Glutamatergic neuron (in vitro differentiated cells): ENCODE results near the gene DGKI. TPM values are rescaled to one million over a fixed set of nuclear protein-coding genes. Genes with fewer than 3 reads are reported as not detected.

Source experiments
- DNase-seq: peaks from one replicate; pipeline ENCODE4 v3.0.0; 2022
- H3K27ac Mint-ChIP-seq: one replicate; pipeline ENCODE4 v1.8.0; 2020; ENCODE audit warnings: mild to moderate bottlenecking, mixed read lengths, inconsistent platforms; ENCODE audit not compliant: unreplicated experiment
- H3K27me3 Mint-ChIP-seq: one replicate; pipeline ENCODE4 v1.8.0; 2020; ENCODE audit warnings: mild to moderate bottlenecking, moderate library complexity, mixed read lengths, inconsistent platforms; ENCODE audit not compliant: unreplicated experiment
- H3K36me3 Mint-ChIP-seq: one replicate; pipeline ENCODE4 v1.8.0; 2020; ENCODE audit warnings: mild to moderate bottlenecking, mixed read lengths, inconsistent platforms; ENCODE audit not compliant: unreplicated experiment
- H3K4me1 Mint-ChIP-seq: one replicate; pipeline ENCODE4 v1.8.0; 2020; ENCODE audit warnings: mild to moderate bottlenecking, low read depth, mixed read lengths, inconsistent platforms; ENCODE audit not compliant: unreplicated experiment
- H3K4me3 Mint-ChIP-seq: one replicate; pipeline ENCODE4 v1.8.0; 2020; ENCODE audit warnings: mild to moderate bottlenecking, mixed read lengths, inconsistent platforms; ENCODE audit not compliant: unreplicated experiment
- H3K9me3 Mint-ChIP-seq: one replicate; pipeline ENCODE4 v1.8.0; 2020; ENCODE audit warnings: mild to moderate bottlenecking, moderate library complexity, mixed read lengths, inconsistent platforms; ENCODE audit not compliant: unreplicated experiment
- total RNA-seq: library from RNA; stranded (reverse); fragmentation: NEBNext Ultra II Directional; extraction: Animal tissue kit (Norgen Biotek cat#: 25700); gene quantifications from one replicate; pipeline ENCODE4 v1.2.1, GENCODE V29; 2021; ENCODE audit not compliant: unreplicated experiment
- TF ChIP-seq, protein P1 (sequence below): fragments of 200-600 bp; sonication (generic); IDR thresholded peaks from one replicate; pipeline ENCODE4 v1.5.0; 2021; ENCODE audit not compliant: partially characterized antibody, unreplicated experiment

Gene DGKI
- total RNA-seq, 1 donor from 2014 or later = 19.4 TPM

DNA sequence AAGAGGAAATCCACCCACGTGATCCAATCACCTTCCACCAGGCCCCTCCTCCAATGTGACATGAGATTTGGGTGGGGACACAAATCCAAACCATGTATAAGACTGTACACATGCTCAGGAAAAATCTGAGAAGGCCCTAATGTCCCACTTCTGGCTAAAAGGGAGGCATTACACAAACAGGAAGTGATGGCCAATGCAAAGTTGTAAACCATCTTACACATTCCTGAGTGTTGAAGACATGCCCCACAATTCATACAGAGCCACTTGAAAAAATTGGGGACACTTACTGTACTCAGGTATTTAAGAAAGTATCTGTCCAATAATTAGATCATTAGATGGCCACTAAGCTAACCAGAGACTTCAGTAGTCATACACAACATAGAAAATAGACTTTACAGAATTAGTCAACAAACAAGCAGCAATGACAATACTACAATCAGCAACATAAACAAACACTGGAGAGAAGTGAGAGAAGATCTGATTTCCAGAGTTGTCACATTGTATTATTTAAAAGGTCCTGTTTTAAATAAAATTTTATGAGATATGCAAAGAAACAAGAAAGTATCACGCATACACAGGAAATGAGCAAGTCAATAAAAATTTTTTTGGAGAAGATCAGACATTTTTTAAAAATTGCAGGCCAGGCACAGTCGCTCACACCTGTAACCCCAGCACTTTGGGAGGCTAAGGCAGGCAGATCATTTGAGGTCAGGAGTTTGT, 143.3 kb downstream of the DGKI start:
- Mint-ChIP-seq H3K4me1 (no peaks in the 10 kb centered on the region), H3K27me3 (no peaks in the 10 kb centered on the region), H3K4me3 (no peak overlapping the region), H3K9me3 (no peaks in the 10 kb centered on the region), H3K27ac (no peak overlapping the region), H3K36me3 (no peaks in the 10 kb centered on the region)
- no peak for DNase-seq
- TF ChIP-seq, protein P1, sequence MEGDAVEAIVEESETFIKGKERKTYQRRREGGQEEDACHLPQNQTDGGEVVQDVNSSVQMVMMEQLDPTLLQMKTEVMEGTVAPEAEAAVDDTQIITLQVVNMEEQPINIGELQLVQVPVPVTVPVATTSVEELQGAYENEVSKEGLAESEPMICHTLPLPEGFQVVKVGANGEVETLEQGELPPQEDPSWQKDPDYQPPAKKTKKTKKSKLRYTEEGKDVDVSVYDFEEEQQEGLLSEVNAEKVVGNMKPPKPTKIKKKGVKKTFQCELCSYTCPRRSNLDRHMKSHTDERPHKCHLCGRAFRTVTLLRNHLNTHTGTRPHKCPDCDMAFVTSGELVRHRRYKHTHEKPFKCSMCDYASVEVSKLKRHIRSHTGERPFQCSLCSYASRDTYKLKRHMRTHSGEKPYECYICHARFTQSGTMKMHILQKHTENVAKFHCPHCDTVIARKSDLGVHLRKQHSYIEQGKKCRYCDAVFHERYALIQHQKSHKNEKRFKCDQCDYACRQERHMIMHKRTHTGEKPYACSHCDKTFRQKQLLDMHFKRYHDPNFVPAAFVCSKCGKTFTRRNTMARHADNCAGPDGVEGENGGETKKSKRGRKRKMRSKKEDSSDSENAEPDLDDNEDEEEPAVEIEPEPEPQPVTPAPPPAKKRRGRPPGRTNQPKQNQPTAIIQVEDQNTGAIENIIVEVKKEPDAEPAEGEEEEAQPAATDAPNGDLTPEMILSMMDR = no peak

DNA sequence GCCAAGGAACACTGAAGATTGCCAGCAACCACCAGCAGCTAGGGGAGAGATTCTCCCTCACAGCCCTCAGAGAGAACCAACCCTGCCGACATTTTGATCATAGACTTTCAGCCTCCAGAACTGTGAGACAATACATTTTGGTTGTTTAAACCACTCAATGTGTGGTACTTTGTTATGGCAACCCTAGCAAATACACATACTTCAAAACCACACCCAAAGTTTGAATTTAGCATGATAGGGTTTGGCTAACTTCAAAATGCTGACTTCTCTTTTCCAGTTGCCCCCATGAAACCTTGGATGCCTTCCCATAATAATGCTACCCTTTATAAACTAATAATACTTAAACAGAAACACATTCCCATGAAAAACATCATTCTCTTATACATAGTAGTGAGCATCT, 149.8 kb downstream of the DGKI start:
- no peak overlapping the region for H3K27ac Mint-ChIP-seq
- H3K36me3 Mint-ChIP-seq = no peaks in the 10 kb centered on the region
- TF ChIP-seq, protein P1 = no peak
- H3K9me3 Mint-ChIP-seq = no peaks in the 10 kb centered on the region
- H3K27me3 Mint-ChIP-seq = no peaks in the 10 kb centered on the region
- no peak overlapping the region for H3K4me3 Mint-ChIP-seq
- no peak for DNase-seq
- peaks cover 2% of the 10 kb centered on the region for H3K4me1 Mint-ChIP-seq

DNA sequence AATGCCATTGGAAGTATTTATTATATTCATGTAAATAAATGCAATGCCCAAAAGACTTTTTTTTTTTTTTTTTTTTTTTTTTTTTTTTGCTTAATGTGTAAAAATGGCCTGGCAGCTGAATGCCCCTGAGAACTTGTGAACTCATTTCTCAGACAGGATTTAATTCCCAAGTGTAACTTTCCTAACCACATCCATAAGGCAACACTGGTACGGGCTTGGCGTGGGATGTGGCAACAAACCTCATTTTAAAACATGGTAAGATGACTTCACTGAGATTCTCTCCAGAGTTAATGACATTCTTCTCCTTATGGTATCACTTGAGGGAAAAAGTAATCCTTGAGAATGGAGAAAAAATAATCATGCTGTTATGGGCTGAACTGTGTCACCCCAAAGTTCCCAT, 150.4 kb downstream of the DGKI start:
- H3K4me3 Mint-ChIP-seq = no peak overlapping the region
- H3K4me1 Mint-ChIP-seq = peaks cover 2% of the 10 kb centered on the region
- no peaks in the 10 kb centered on the region for H3K27me3 Mint-ChIP-seq
- TF ChIP-seq, protein P1 = no peak
- no peaks in the 10 kb centered on the region for H3K9me3 Mint-ChIP-seq
- DNase-seq = no peak
- H3K36me3 Mint-ChIP-seq = no peaks in the 10 kb centered on the region
- no peak overlapping the region for H3K27ac Mint-ChIP-seq

DNA sequence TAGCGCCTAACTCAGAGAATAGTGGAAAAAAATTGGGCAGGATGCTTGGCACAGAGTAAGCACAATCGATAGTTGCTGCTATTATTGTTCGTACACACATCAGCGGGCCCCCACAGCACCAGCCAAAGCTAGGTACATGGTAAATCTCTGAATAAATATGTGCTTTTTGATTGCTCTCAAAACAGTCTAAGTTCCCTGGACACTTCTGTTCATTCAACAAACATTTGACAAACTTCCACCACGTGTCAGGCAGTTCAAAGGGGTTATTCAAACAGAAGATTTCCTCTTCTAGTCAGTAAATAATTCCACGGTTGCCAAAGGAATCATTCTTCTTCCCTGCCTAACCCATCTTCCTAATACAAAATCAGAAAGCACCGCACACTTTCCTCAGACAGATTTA, 150.8 kb downstream of the DGKI start:
- H3K4me1 Mint-ChIP-seq = peaks cover 2% of the 10 kb centered on the region
- H3K36me3 Mint-ChIP-seq = no peaks in the 10 kb centered on the region
- no peaks in the 10 kb centered on the region for H3K9me3 Mint-ChIP-seq
- no peak overlapping the region for H3K4me3 Mint-ChIP-seq
- DNase-seq = no peak
- no peaks in the 10 kb centered on the region for H3K27me3 Mint-ChIP-seq
- H3K27ac Mint-ChIP-seq = no peak overlapping the region
- TF ChIP-seq, protein P1 = no peak

DNA sequence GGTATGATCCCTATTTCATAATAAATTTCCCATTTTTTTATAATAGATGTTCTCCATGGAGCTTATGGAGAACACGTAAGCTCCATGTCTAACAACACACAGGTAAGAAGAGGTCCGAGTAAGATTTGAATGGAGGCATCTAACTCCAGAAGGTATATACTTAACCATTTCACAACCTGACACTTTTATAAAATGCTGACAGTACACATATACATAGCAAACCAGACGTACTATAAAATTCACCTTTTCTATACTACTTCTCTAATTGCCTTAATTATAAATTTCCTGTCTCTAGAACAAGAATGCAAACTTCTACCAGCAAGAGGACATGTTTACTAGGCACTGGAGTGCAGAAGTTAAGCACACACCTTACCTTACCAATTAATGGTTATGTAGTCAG, 151.3 kb downstream of the DGKI start:
- Mint-ChIP-seq H3K4me3 (no peak overlapping the region), H3K9me3 (no peaks in the 10 kb centered on the region), H3K36me3 (no peaks in the 10 kb centered on the region), H3K27me3 (no peaks in the 10 kb centered on the region), H3K4me1 (peaks cover 2% of the 10 kb centered on the region), H3K27ac (no peak overlapping the region)
- no peak for DNase-seq
- TF ChIP-seq, protein P1 = no peak
